DND-41 (cell line): ENCODE data around the gene SDSL.

ENCODE experiments used
- EZH2 ChIP-seq: IDR thresholded peaks from 3 replicates; pipeline ENCODE4 v1.6.1; 2012; ENCODE audit warnings: borderline replicate concordance, low read depth, mild to moderate bottlenecking, moderate library complexity, low read length, inconsistent platforms; ENCODE audit not compliant: severe bottlenecking
- TF ChIP-seq, protein P1 (sequence below): IDR thresholded peaks from 2 replicates; pipeline ENCODE4 v1.5.1; 2012; ENCODE audit warnings: borderline replicate concordance, low read length, moderate library complexity, mild to moderate bottlenecking; ENCODE audit not compliant: poor library complexity, severe bottlenecking; ENCODE audit errors: extremely low read depth

DNA sequence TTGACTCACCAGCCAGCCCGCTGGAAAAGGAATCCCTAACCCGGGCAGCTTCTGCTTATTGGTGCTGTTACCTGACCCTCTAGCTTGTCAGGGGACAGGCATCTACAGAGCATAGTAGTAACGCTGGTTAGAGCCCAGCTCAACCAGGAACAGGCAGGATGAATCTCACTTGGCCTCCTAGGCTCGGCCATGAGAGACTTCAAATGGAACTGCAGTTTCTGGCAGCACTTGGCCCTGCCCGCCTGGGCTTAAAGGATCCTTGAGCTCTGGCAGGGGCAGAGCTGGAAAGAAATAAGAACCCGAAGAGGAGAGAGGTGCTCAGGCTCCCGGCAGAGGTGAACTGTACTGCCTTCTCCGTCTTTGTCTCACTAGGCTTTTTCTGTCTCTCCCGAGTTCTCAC is 51.8 kb downstream of the SDSL start:
- TF ChIP-seq, protein P1, sequence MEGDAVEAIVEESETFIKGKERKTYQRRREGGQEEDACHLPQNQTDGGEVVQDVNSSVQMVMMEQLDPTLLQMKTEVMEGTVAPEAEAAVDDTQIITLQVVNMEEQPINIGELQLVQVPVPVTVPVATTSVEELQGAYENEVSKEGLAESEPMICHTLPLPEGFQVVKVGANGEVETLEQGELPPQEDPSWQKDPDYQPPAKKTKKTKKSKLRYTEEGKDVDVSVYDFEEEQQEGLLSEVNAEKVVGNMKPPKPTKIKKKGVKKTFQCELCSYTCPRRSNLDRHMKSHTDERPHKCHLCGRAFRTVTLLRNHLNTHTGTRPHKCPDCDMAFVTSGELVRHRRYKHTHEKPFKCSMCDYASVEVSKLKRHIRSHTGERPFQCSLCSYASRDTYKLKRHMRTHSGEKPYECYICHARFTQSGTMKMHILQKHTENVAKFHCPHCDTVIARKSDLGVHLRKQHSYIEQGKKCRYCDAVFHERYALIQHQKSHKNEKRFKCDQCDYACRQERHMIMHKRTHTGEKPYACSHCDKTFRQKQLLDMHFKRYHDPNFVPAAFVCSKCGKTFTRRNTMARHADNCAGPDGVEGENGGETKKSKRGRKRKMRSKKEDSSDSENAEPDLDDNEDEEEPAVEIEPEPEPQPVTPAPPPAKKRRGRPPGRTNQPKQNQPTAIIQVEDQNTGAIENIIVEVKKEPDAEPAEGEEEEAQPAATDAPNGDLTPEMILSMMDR = no peak
- TF ChIP-seq EZH2 = no peak
